G401.6 (cell line): Measurements from ENCODE around the gene ITGB1BP1.

ENCODE experiments used
- FAIRE-seq: peaks from 2 replicates; lab custom pipeline; 2012; peaks lifted over from hg19 to GRCh38; lab: Jason Lieb, UNC

ITGB1BP1 gene

DNA sequence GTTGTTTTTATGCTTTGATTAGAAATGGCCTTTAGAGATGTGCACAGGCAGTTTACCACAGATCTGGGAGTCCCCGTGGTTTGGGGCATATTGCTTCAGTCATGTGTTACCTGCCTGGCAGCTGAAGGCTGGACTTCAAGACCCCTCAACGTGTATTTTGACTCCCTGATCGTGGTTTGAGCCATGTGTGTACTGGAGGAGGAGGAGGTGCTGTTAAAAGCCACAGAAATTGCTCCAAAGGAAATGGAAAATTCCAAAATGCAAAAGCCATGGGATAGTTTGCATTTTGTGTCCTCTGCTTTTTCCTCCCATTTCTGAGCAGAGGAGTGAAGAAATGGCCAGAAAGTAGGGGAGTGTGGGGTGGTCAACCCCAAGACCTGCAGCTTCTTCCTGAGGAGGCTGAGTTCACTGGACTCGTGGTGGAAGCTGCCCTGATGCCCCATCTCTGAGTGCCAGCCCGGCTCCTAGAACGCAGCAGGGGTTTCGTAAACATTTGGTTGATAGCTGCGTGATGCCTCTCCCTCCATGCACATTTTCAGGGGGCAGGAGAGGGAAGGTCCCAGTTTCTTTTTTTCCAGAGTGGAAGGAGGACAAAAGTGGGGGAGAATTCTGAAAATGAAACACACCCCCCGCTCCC, 45.7 kb downstream of the ITGB1BP1 start:
- no peak for FAIRE-seq

DNA sequence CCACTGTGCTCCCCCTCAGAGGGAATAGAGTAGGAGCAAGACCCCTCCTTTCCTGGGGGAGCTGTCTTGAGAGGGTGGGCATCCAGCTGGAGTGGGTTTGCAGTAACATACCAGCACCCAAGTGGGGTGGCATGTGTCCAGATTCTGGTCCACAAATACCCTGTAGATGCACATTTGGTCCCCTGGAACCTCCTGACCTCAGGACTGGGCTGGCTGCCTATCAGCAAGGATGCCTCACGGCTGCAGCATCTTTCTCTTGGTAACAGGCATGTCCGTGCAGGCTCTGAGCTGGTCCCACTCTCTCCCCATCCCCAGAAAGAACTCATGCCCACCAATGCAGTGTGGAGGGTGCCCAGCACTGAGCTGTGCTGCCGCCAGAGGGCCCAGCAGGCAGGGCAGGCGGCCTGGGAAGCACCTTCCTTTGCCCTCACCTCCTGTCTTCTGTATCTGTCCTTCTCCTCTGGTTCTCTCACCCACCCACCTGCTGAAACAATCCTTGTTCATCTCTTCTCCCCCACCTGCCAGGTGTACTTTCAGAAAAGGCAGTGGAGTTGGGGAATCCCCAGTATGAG, 47.4 kb downstream of the ITGB1BP1 start:
- no peak for FAIRE-seq

DNA sequence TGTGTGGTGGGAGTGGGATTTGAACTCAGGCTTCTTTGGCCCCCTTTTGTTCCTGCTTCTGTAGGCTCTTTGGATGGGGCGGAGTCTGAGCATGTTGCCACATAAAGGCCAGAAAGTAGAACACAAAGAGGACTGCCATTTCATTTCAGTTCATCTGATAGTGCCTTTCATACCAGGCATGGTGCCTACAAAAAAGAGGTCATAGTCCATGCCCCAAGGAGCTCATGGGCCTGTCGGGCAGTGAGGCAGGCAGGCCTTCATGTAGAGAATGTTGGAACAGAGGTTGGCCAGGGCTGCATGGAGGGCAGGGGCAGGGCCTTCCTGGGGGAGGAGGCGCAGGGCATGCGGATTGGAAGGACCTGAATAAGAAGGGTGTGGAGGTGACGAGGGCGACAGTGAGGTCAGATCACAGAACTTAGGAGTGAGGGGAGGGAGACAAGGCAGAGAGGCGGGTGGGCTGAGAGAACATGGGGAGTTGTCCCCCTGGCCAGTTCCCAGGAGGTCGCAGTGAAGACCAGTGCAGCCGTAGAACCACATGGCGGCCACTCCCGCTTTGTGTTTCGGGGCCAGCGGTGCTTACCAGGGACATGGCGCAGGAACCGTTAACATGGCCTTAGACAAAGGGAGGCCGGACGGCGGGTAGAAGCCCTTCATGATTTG, 49.1 kb downstream of the ITGB1BP1 start:
- no peak for FAIRE-seq

DNA sequence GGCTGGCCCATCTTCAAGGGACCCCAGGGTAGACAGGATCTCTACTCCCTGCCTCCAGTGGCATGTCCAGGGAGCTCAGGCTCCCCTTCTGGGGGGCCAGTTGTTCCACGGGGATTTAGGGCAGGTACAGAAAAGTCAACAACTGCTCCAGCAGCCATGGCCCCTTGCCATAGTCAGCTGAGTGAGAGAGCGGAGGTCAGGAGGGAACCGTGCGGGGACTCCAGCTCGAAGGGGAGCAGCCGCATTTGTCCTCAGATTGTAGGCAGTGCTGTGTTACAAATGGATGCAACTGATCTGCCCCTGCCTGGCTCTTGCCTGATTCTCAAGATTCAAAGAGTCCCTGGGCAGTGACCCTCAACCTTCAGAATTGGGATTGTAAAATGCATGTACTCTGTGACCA, 49.9 kb downstream of the ITGB1BP1 start:
- FAIRE-seq = no peak

DNA sequence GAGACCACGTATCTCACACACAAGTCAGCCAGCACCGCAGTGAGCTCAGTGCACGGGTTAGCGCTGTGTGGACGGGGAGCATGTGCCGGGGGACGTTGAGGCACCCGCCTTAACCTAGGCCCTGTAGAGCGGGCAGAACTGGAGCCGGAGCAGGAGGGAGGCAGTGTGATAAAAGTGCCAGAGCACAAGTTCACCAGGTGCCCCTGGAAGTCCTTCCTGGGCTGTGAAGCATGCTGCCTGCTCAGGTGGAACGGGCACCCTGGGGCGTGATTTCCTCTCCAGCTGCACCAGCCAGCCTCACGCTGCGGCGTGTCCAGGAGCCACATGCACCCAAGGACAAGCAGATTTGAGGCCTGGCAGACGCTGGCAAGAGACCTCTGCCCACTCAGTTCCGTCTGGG, 50.3 kb downstream of the ITGB1BP1 start:
- FAIRE-seq = no peak

DNA sequence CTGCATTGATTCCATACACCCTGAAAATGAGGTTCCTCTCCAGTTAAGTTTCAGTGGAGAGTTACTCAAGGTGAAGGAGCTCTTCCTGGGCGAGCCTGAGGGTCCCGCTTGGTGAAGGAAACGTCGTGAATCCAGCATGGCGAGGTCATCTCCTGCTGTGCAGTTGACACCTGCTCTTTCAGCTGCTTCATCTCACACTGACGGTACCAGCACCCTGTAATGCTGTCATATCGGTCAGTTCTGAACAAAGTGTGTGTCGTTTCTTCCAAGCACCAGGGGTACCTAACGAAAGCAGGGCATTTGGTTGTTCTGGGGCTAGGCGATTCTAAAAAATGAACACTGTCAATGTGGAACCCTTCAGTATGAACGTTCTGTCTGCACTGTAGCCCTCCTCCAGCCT, 52.6 kb downstream of the ITGB1BP1 start:
- no peak for FAIRE-seq

DNA sequence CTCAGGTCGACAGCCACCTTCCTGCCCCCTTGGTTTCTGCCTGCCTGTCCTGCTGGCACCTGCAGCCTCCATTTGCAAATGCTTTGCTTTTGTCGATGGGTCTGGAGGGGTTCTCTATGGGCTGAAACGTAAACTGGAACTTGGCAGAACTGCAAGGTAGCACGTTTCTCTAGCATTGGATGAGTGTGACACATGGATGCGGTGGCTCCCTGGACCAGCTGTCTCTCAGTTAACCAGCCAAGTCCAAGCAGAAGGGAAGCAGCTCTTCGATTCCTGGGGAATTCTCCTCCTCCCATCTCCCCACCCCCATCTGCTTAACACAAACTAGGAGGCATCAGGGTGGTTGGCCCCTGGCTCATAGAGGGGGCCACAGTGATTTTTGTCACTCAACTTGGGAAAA, 57.3 kb downstream of the ITGB1BP1 start:
- FAIRE-seq = no peak

DNA sequence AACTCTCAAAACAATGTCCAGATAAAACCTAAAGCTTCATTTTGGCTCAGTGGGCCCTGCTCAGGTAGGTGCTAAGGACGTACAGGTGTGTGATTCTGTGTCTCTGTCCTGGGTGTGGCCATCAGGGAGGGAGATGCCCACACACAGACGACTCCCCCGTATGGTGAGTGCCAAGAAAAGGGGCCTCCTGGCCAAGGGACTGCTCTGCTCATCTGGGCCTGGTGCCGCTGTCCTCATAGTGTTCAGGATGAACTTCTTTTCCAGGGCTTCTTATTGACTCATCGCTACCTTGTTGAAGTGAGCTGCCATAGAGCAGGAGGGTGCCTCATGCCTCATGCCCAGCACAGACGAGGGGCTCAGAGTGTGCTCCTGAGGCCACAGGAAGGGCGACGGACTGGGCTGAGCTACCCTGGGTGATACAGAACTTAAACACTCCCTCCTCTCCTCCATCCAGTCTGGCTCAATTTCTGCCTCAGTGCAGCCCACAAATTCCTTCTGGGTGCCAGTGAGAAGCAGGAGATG, 57.8 kb downstream of the ITGB1BP1 start:
- FAIRE-seq = no peak

DNA sequence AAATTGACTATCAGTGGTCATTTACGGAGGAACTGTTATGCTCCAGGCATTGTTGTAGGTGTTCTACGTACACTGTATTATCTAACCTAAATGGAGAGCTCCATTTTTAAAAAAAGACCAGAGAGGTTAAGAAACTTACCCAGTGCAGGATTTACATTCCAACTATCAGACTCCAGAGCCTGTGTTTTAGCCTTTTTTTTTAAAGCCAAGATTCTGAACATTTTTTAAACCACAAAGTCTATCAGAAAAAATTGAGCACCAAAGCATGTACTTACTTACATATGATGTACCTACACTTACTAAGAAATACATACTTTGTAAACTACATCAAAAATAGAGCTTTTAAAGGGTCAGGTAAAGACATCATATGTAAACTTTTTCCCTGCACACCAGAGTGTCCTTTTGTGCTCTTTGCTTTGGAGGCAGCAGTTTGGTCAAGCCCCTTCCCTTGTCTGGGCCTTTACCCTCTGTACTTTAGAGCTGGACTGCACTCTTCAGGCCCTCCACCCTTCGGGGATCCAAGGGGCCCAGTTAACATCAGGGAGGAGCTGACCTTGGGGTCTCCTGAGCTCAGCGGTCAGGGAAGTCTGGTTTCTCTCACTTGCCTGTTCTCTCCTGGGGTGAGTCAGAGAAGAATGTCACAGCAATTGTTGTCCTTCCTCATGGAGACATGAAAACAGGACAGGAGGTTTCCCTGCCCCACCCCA, 58.4 kb downstream of the ITGB1BP1 start:
- FAIRE-seq = no peak

DNA sequence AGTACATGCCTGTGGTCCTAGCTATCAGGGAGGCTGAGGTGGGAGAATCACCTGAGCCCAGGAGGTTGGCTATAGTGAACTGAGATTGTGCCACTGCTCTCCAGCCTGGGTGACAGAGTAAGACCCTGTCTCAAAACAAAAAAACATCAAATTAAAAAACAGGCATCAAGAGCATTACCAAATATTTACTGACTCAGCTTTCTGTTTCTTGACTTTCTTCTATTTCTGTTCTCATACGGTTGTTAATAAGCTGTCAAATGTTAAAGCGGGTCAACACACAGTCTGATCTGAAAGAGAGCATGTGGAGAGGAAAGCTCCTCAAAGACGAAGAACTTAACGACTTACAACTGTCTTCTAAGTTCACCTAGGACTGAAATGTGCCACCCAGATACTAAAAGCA, 59.0 kb downstream of the ITGB1BP1 start:
- no peak for FAIRE-seq

DNA sequence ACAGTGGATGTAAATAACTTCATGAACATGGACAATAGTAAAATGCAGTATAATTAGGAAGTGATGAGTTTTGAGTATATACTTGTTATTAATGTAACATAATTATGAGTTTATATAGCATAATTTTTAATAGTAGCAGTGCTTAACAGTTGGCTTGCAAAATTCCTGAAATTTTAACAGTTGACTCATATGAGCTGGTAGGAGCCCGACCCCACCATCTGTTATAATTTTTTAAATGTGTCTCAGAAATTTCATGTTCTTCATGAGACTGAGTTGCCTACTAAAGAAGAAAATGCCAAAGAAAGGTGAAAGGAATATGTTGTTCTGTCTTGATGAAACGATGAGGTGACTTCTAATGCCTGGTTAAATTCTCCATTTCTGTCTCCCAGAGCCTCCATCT, 62.6 kb downstream of the ITGB1BP1 start:
- no peak for FAIRE-seq

DNA sequence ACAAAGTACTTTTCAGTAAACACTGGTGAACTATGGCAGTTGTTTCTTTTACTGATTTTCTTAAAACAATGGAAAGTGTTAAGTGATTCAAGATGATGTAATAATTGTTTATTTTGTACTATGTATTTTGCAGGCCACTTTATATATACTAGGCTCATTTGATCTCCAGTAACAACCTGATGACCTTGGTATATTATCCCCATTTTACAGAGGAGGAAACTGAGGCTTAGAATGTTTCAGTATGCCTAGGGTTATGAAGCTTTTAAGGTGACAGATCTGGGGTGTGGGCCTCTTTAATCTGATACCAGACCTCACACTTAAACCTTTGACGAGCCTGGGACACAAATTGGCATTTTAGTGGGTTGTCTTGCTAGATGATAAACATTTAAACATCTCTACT, 63.2 kb downstream of the ITGB1BP1 start:
- no peak for FAIRE-seq

DNA sequence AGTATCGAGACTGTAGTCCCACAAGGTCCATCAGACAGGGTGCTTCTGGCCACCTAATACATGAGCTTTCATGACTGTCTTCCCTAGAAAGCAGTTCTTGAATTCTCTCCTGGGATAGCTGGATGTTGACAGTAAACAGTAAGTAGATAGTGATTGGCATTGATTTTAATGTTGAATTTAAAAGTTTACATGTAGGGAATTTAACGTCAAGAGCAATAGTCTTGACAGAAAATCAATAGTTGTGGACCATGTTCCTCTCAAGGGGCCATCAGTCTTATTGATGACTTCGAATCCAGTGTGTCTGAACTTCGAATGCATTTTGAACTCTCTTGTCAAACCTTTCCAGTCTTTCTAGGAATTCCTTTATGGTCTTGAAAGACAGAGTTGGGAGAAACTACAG, 63.9 kb downstream of the ITGB1BP1 start:
- no peak for FAIRE-seq

DNA sequence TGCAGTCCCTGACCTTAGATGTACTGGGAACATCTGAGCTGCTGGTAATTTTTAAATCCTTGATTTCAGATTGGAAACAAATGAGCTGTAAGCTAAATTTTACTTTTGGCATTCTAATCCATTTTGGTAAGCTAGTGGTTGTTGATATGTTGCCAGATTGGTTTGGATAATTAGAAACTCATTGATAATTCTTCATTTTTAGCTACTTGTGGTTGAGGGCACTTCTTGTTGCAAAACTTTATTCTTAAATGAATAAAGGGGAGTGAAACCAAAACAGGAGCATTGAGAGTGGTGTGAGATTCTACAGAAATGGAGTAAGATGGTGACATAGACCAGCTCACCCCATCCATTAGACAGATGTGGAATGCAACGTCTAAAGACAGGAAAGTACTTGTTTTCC, 64.5 kb downstream of the ITGB1BP1 start:
- no peak for FAIRE-seq

DNA sequence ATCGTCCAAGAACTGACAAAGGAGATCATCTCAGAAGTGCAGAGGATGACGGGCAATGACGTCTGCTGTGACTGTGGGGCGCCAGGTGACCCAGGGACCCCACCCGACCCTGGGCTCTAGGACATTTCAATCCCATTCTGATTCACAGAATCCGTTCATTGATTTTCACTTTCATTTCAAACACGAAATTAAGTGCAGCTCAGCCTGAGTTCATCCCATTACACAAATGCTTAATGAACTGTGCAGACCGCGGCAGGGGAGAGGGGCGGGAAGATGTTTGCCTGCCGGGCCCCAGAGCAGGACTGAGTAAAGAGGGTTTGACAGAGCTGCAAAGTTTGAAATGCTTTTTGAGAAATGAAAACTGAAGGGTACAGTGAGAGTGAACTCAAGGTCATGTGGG, 67.1 kb downstream of the ITGB1BP1 start:
- FAIRE-seq = no peak

DNA sequence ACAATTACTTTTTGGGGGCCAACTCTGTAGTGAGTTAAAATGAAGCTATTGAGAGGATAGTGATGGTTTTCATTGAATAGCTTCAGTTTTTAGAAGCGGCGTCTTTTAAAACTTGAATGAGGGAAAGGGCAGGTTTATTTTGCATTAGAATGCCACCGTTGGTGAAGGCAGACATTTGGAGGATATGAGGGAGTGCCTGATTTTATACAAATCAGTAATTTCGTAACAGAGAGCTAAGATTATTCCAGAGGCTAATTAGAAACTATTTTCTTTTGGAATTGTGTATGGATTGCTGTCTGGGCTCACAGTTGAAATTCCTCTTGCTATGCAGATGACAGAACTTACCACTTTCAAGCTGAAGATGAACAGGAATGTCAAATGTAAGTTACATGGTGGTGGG, 67.6 kb downstream of the ITGB1BP1 start:
- no peak for FAIRE-seq

DNA sequence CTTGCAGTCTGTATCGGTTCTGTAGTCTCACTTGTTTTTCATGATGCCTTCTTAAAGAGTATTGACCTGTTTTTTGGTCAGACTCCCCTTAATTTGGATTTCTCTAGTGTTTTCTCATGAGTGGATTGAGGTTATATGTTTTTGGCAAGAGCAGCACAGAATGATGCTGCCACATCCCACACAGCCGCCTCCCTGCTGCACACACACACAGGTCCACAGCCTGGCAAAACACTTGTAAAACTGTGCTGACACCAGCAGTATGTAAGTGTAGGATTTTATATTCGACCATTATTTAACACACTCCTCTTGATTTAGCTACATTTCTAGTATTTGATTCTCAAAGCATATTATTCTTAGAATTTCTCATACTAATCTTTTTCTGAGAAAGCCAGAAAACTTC, 68.1 kb downstream of the ITGB1BP1 start:
- FAIRE-seq = no peak

DNA sequence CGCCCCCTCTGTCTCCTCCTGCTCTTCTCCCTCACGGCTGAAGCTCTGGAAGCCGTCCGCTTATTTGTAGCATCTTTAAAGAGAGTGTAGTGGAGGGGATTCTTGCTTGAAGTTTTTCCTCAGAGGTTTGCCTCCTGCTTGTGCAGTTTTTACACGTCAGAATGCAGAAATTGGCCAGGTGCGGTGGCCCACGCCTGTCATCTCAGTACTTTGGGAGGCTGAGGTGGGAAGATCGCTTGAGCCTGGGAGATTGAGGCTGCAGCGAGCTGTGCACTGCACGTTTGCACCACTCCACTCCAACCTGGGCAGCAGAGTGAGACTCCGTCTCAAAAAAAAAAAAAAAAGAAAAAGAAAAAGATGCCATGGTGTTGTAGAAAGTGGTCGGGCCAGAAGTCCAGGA, 69.0 kb downstream of the ITGB1BP1 start:
- FAIRE-seq = no peak
